K562 (cell line): Measurements from ENCODE around the gene AIFM3. TPM values are rescaled to one million over a fixed set of nuclear protein-coding genes. Genes with fewer than 3 reads are reported as not detected.
A peak's percentile ranks its signal among the peaks of the same experiment; 100 is the strongest.

ENCODE experiments used
- BCOR ChIP-seq: fragments of 450-650 bp; IDR thresholded peaks from 2 replicates; pipeline ENCODE4 v1.6.1; 2016
- CREB1 ChIP-seq, 2 experiments: sonication (generic) in 1 of 2; formaldehyde crosslinking in 1 of 2; IDR thresholded peaks; 2 replicates each; pipeline versions ENCODE4 v1.6.1 to v1.8.0; 2012 to 2022; ENCODE audit warnings: inconsistent platforms in 1 of 2, mild to moderate bottlenecking in 1 of 2, missing genetic modification reagents in 1 of 2, moderate library complexity in 1 of 2
- DMBX1 ChIP-seq: fragments of 250-450 bp; sonication (Bioruptor Pico); IDR thresholded peaks from 2 replicates; pipeline ENCODE4 v1.8.0; 2022; ENCODE audit warnings: inconsistent platforms, mild to moderate bottlenecking, moderate library complexity, borderline replicate concordance
- ELF2 ChIP-seq: fragments of 250-450 bp; sonication (Bioruptor Pico); IDR thresholded peaks from 2 replicates; pipeline ENCODE4 v1.5.0; 2021; ENCODE audit warnings: mild to moderate bottlenecking
- FIP1L1 ChIP-seq: fragments of 200-400 bp; formaldehyde crosslinking; IDR thresholded peaks from 2 replicates; pipeline ENCODE4 v1.6.1; 2018; ENCODE audit warnings: mild to moderate bottlenecking, low read depth, low read length; ENCODE audit not compliant: poor library complexity, severe bottlenecking
- HNRNPUL1 ChIP-seq: fragments of 200-400 bp; formaldehyde crosslinking; IDR thresholded peaks from 2 replicates; pipeline ENCODE4 v1.6.1; 2017; ENCODE audit warnings: low read length
- YY1 ChIP-seq, 3 experiments: IDR thresholded peaks; 2 replicates each; pipeline ENCODE4 v1.6.1; 2011; ENCODE audit warnings: low read length in 2 of 3, mild to moderate bottlenecking in 2 of 3, moderate library complexity in 2 of 3, borderline replicate concordance in 1 of 3, control low read depth in 1 of 3, low read depth in 1 of 3; ENCODE audit not compliant: insufficient read depth in 3 of 3, insufficient replicate concordance in 2 of 3, control insufficient read depth in 1 of 3, insufficient read length in 1 of 3; ENCODE audit errors: extremely low read depth in 1 of 3
- polyA plus RNA-seq, 8 experiments: library from polyadenylated mRNA; depleted of rRNA in 4 of 8; stranded (reverse) in 5 of 8; unstranded in 3 of 8; fragments of >200 nt; fragmentation: Nextera tagmentation in 2 of 8; fragmentation: Illumina TruSeq in 1 of 8; extraction: Ambion mirVana in 2 of 8; extraction: Trizol in 1 of 8; gene quantifications; 2 replicates each; pipeline versions ENCODE4 v1.2.1 to v1.2.3, GENCODE V29; 2011 to 2014; ENCODE audit warnings: inconsistent platforms in 1 of 8, missing spikeins in 1 of 8
- total RNA-seq, 7 experiments: library from RNA; depleted of rRNA in 6 of 7; stranded (reverse); fragments of >200 nt in 6 of 7; fragmentation: Illumina TruSeq in 2 of 7; extraction: Trizol in 2 of 7; gene quantifications; 2 replicates each; pipeline versions ENCODE4 v1.2.1 to v1.2.3, GENCODE V29; 2011 to 2021; ENCODE audit warnings: low replicate concordance in 1 of 7
- TF ChIP-seq, protein P1 (sequence below): sonication (generic); formaldehyde crosslinking; IDR thresholded peaks from 2 replicates; pipeline ENCODE4 v1.8.0; 2022; ENCODE audit warnings: mild to moderate bottlenecking, missing genetic modification reagents
- TF ChIP-seq, protein P2 (sequence below): fragments of 200-800 bp; sonication (Bioruptor generic); IDR thresholded peaks from 2 replicates; pipeline ENCODE4 v1.6.1; 2016; ENCODE audit warnings: missing genetic modification characterization, missing compliant biosample characterization
- TF ChIP-seq, protein P3 (sequence below): fragments of 250-450 bp; sonication (Bioruptor Pico); IDR thresholded peaks from 2 replicates; pipeline ENCODE4 v1.4.0; 2020; ENCODE audit warnings: mild to moderate bottlenecking, moderate library complexity
- TF ChIP-seq, protein P4 (sequence below): fragments of 250-450 bp; sonication (Bioruptor Pico); IDR thresholded peaks from 2 replicates; pipeline ENCODE4 v1.5.0; 2021; ENCODE audit warnings: mild to moderate bottlenecking, moderate library complexity

Gene AIFM3
- total and polyA plus RNA-seq, 9 of the 15 experiments (the other 6 are each of a cell fraction or from before 2014, with no cell fraction given) = 0.03 to 0.20 (median 0.07) TPM; not detected in 1

DNA sequence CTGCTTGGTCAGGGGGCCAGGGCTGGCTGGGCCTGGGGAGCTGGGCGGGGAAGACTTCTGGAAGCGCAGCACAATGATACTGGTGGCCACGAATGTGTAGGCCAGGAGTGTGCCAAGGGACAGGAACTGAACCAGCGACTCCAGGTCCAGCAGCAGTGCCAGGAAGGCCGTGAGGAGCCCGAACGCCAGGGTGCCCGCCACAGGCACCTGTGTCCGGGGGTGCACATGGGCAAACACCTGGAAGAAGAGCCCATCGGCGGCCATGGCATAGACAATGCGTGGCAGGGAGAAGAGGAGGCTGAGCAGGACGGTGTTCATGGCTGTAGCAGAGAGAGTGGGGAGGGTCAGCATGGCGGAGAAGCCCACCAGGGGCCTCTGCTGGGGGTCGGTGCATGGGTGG lies 63.0 kb downstream of the AIFM3 start (continued):
- TF ChIP-seq, protein P1, sequence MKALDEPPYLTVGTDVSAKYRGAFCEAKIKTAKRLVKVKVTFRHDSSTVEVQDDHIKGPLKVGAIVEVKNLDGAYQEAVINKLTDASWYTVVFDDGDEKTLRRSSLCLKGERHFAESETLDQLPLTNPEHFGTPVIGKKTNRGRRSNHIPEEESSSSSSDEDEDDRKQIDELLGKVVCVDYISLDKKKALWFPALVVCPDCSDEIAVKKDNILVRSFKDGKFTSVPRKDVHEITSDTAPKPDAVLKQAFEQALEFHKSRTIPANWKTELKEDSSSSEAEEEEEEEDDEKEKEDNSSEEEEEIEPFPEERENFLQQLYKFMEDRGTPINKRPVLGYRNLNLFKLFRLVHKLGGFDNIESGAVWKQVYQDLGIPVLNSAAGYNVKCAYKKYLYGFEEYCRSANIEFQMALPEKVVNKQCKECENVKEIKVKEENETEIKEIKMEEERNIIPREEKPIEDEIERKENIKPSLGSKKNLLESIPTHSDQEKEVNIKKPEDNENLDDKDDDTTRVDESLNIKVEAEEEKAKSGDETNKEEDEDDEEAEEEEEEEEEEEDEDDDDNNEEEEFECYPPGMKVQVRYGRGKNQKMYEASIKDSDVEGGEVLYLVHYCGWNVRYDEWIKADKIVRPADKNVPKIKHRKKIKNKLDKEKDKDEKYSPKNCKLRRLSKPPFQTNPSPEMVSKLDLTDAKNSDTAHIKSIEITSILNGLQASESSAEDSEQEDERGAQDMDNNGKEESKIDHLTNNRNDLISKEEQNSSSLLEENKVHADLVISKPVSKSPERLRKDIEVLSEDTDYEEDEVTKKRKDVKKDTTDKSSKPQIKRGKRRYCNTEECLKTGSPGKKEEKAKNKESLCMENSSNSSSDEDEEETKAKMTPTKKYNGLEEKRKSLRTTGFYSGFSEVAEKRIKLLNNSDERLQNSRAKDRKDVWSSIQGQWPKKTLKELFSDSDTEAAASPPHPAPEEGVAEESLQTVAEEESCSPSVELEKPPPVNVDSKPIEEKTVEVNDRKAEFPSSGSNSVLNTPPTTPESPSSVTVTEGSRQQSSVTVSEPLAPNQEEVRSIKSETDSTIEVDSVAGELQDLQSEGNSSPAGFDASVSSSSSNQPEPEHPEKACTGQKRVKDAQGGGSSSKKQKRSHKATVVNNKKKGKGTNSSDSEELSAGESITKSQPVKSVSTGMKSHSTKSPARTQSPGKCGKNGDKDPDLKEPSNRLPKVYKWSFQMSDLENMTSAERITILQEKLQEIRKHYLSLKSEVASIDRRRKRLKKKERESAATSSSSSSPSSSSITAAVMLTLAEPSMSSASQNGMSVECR (CRISPR knock-in tag) = 0 out of 2 replicates have a peak, but pooled peaks have one; percentile 13
- peak; percentile 22 for TF ChIP-seq FIP1L1
- TF ChIP-seq, protein P2, sequence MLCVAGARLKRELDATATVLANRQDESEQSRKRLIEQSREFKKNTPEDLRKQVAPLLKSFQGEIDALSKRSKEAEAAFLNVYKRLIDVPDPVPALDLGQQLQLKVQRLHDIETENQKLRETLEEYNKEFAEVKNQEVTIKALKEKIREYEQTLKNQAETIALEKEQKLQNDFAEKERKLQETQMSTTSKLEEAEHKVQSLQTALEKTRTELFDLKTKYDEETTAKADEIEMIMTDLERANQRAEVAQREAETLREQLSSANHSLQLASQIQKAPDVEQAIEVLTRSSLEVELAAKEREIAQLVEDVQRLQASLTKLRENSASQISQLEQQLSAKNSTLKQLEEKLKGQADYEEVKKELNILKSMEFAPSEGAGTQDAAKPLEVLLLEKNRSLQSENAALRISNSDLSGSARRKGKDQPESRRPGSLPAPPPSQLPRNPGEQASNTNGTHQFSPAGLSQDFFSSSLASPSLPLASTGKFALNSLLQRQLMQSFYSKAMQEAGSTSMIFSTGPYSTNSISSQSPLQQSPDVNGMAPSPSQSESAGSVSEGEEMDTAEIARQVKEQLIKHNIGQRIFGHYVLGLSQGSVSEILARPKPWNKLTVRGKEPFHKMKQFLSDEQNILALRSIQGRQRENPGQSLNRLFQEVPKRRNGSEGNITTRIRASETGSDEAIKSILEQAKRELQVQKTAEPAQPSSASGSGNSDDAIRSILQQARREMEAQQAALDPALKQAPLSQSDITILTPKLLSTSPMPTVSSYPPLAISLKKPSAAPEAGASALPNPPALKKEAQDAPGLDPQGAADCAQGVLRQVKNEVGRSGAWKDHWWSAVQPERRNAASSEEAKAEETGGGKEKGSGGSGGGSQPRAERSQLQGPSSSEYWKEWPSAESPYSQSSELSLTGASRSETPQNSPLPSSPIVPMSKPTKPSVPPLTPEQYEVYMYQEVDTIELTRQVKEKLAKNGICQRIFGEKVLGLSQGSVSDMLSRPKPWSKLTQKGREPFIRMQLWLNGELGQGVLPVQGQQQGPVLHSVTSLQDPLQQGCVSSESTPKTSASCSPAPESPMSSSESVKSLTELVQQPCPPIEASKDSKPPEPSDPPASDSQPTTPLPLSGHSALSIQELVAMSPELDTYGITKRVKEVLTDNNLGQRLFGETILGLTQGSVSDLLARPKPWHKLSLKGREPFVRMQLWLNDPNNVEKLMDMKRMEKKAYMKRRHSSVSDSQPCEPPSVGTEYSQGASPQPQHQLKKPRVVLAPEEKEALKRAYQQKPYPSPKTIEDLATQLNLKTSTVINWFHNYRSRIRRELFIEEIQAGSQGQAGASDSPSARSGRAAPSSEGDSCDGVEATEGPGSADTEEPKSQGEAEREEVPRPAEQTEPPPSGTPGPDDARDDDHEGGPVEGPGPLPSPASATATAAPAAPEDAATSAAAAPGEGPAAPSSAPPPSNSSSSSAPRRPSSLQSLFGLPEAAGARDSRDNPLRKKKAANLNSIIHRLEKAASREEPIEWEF (CRISPR knock-in tag) = no peak
- peak; percentile 48; the same call in 1 of the 2 replicates for TF ChIP-seq ELF2 (CRISPR knock-in tag)
- TF ChIP-seq, protein P3, sequence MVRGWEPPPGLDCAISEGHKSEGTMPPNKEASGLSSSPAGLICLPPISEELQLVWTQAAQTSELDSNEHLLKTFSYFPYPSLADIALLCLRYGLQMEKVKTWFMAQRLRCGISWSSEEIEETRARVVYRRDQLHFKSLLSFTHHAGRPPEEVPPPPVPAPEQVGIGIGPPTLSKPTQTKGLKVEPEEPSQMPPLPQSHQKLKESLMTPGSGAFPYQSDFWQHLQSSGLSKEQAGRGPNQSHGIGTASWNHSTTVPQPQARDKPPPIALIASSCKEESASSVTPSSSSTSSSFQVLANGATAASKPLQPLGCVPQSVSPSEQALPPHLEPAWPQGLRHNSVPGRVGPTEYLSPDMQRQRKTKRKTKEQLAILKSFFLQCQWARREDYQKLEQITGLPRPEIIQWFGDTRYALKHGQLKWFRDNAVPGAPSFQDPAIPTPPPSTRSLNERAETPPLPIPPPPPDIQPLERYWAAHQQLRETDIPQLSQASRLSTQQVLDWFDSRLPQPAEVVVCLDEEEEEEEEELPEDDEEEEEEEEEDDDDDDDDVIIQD = peak; percentile 63; the same call in 1 of the 2 replicates
- TF ChIP-seq BCOR = no peak
- TF ChIP-seq, protein P4, sequence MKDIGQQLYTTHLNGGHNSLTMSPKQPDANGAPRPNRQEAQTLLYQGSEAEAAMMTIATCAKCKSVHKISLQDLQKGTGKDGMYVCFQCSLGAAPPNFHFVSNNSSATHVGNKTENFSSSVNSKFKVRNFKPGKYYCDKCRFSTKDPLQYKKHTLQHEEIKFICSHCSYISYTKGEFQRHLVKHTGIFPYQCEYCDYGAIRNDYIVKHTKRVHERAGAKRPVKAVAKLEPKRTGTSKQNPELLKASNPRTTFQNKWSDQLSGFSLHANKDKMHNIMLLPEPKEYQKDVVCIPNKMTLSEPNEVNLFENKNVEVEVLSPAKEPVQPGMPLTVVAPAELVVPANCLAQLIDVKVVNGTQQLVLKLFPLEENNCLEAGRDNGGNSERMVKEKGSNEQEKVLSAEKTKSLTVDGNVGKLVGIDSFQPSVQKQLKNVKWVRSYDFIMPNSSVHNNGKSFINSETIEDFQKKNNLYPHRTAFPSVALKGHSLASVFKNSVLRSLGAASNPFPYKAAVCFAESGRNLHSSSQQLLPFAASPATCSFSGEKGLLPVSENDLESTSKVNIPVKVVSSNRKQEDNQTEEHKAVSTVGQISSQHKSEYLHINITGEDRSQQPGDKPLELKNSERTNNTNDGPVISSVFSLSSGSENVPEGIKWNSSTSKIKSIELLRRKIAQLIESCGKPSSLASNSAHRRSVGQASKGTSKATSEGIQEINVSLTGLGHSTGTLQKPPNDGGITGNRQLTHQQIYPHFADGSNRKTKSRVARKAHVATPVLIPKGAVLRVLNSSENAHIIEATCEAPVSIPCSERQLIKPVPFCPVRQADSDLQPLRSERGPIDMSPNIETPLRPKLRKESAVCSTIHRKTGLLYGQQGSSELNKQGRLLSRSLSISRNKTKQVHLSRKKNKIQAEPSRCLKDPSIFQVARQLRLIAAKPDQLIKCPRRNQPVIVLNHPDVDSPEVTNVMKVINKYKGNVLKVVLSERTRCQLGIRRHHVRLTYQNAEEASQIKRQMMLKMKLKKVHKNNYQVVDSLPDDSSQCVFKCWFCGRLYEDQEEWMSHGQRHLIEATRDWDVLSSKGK = no peak
- TF ChIP-seq YY1 (IDR thresholded peaks at IDR 0.05; ENCODE audit: borderline replicate concordance in 1 of 3, control insufficient read depth in 1 of 3, extremely low read depth in 1 of 3, insufficient read depth in 3 of 3, insufficient read length in 1 of 3, insufficient replicate concordance in 2 of 3, low read depth in 1 of 3, low read length in 2 of 3) = peak in 1 of 3 experiments; percentile 9
- TF ChIP-seq DMBX1 (CRISPR knock-in tag) = no peak
- no peak for TF ChIP-seq CREB1 (IDR thresholded peaks at IDR 0.05)
- no peak for TF ChIP-seq CREB1 (CRISPR knock-in tag; IDR thresholded peaks at IDR 0.05)
- no peak for TF ChIP-seq HNRNPUL1
